A673 (cell line): ENCODE data around the gene SDHB.

Source experiments
- CTCF ChIP-seq: fragments of 300-800, 200-600 bp; sonication (generic); conservative IDR thresholded peaks from 2 replicates; pipeline ENCODE4 v1.5.1; 2017; ENCODE audit warnings: low read depth, mild to moderate bottlenecking, antibody characterized with exemption, low read length, moderate library complexity, mixed read lengths
- EZH2 ChIP-seq: fragments of 200-600 bp; sonication (generic); IDR thresholded peaks from 2 replicates; pipeline ENCODE4 v1.6.1; 2017; ENCODE audit warnings: borderline replicate concordance, low read depth, mild to moderate bottlenecking, mixed read lengths, antibody characterized with exemption, low read length; ENCODE audit not compliant: poor library complexity, severe bottlenecking

GRCh38 chr1:17093822-17094393 is 40.1 kb upstream of the SDHB start:
- TF ChIP-seq CTCF, result no peak
- no peak for TF ChIP-seq EZH2
